OCI-LY1 (cell line): ENCODE data around the gene OR2G3.

Experiments
- CTCF ChIP-seq: fragments of 200-600 bp; sonication (generic), shearing (Covaris generic); IDR thresholded peaks from 2 replicates; pipeline ENCODE4 v1.5.1; 2017; ENCODE audit warnings: mild to moderate bottlenecking, antibody characterized with exemption, low read length, moderate library complexity, mixed read lengths
- EZH2 ChIP-seq: fragments of 200-600 bp; sonication (generic), shearing (Covaris generic); IDR thresholded peaks from 2 replicates; pipeline ENCODE4 v1.8.0; 2017; ENCODE audit warnings: borderline replicate concordance, mixed run types, mild to moderate bottlenecking, antibody characterized with exemption, low read length, moderate library complexity, mixed read lengths

GRCh38 chr1:247557926-247558674, 47.3 kb upstream of the OR2G3 start:
- no peak for TF ChIP-seq CTCF
- TF ChIP-seq EZH2 = no peak
